WTC11 (cell line): Measurements from ENCODE around the gene PRKACB. TPM values are rescaled to one million over a fixed set of nuclear protein-coding genes. Genes with fewer than 3 reads are reported as not detected.
"Not testable (repeated sequence)": the region's sequence is repeated elsewhere in the genome, so short reads cannot be mapped to it uniquely, and the experiment has no call there.

Experiments used
- ATAC-seq: fragments of 200-7000 bp; cut with Tn5 transposase; 2 replicates; pipeline ENCODE4 v1.10.0; 2021; ENCODE audit warnings: mild to moderate bottlenecking, moderate library complexity
- CTCF ChIA-PET: fragments of 300-600 bp; sonication (Branson Sonifier 250); formaldehyde crosslinking; loops from one replicate; lab custom pipeline; 2021; ENCODE audit warnings: antibody characterized with exemption; lab: Charles Lee
- POLR2A ChIA-PET: fragments of 350-600 bp; sonication (Branson Sonifier 250); formaldehyde crosslinking; loops from one replicate; lab custom pipeline; 2021; ENCODE audit warnings: antibody characterized with exemption; lab: Charles Lee
- DNase-seq: peaks from one replicate; pipeline ENCODE4 v3.0.0; 2021; ENCODE audit warnings: low spot score
- H3K27ac Mint-ChIP-seq: 2 replicates; pipeline ENCODE4 v1.8.0; 2021; ENCODE audit warnings: mixed read lengths
- H3K27me3 Mint-ChIP-seq: 2 replicates; pipeline ENCODE4 v1.8.0; 2021; ENCODE audit warnings: low read depth, mild to moderate bottlenecking, moderate library complexity, mixed read lengths
- H3K36me3 Mint-ChIP-seq: 2 replicates; pipeline ENCODE4 v1.8.0; 2021; ENCODE audit warnings: mixed read lengths
- H3K4me1 Mint-ChIP-seq: 2 replicates; pipeline ENCODE4 v1.8.0; 2022; ENCODE audit warnings: mixed read lengths
- H3K4me3 Mint-ChIP-seq: 2 replicates; pipeline ENCODE4 v1.8.0; 2021; ENCODE audit warnings: mild to moderate bottlenecking, moderate library complexity, mixed read lengths
- H3K9me3 Mint-ChIP-seq: 2 replicates; pipeline ENCODE4 v1.8.0; 2021; ENCODE audit warnings: mixed read lengths
- AR ChIP-seq: fragments of 250-450 bp; sonication (Bioruptor Pico); IDR thresholded peaks from 2 replicates; pipeline ENCODE4 v1.9.0; 2021; ENCODE audit warnings: mild to moderate bottlenecking
- EMX1 ChIP-seq: fragments of 250-450 bp; sonication (Bioruptor Pico); IDR thresholded peaks from 2 replicates; pipeline ENCODE4 v1.8.0; 2021; ENCODE audit warnings: mild to moderate bottlenecking
- ERG ChIP-seq: fragments of 250-450 bp; sonication (Bioruptor Pico); IDR thresholded peaks from 2 replicates; pipeline ENCODE4 v1.8.0; 2021; ENCODE audit warnings: mild to moderate bottlenecking
- HMGA2 ChIP-seq: fragments of 250-450 bp; sonication (Bioruptor Pico); IDR thresholded peaks from 2 replicates; pipeline ENCODE4 v1.4.0; 2021; ENCODE audit warnings: mild to moderate bottlenecking, moderate library complexity
- NFATC4 ChIP-seq: fragments of 250-450 bp; sonication (Bioruptor Pico); IDR thresholded peaks from 2 replicates; pipeline ENCODE4 v1.9.0; 2021; ENCODE audit warnings: mild to moderate bottlenecking
- NFYB ChIP-seq: sonication (generic); formaldehyde crosslinking; conservative IDR thresholded peaks from 2 replicates; pipeline ENCODE4 v1.8.0; 2022; ENCODE audit warnings: low read depth, missing genetic modification reagents
- PRRX2 ChIP-seq: fragments of 250-450 bp; sonication (Bioruptor Pico); IDR thresholded peaks from 2 replicates; pipeline ENCODE4 v1.8.0; 2021; ENCODE audit warnings: mild to moderate bottlenecking
- SOX15 ChIP-seq: fragments of 250-450 bp; sonication (Bioruptor Pico); IDR thresholded peaks from 2 replicates; pipeline ENCODE4 v1.9.0; 2021; ENCODE audit warnings: mild to moderate bottlenecking
- TEAD4 ChIP-seq: sonication (generic); formaldehyde crosslinking; IDR thresholded peaks from 2 replicates; pipeline ENCODE4 v1.8.0; 2022; ENCODE audit warnings: mild to moderate bottlenecking, missing genetic modification reagents
- USF2 ChIP-seq: sonication (generic); formaldehyde crosslinking; IDR thresholded peaks from 2 replicates; pipeline ENCODE4 v1.8.1; 2023; ENCODE audit warnings: mild to moderate bottlenecking, missing genetic modification reagents, moderate library complexity
- ZNF219 ChIP-seq: sonication (generic); formaldehyde crosslinking; IDR thresholded peaks from 2 replicates; pipeline ENCODE4 v1.8.0; 2023; ENCODE audit warnings: missing genetic modification reagents, mild to moderate bottlenecking, borderline replicate concordance
- ZNF512 ChIP-seq: sonication (generic); formaldehyde crosslinking; IDR thresholded peaks from 2 replicates; pipeline ENCODE4 v1.8.1; 2022; ENCODE audit warnings: missing genetic modification reagents, borderline replicate concordance
- total RNA-seq: library from RNA; stranded (reverse); gene quantifications from 3 replicates; pipeline ENCODE4 v1.2.3, GENCODE V29; 2021
- TF ChIP-seq, protein P1 (sequence below): sonication (generic); formaldehyde crosslinking; IDR thresholded peaks from 2 replicates; pipeline ENCODE4 v1.8.1; 2023; ENCODE audit warnings: mild to moderate bottlenecking, missing genetic modification reagents, borderline replicate concordance

The PRKACB gene
- total RNA-seq, 1 experiment from 2014 or later = 18.4 TPM

DNA sequence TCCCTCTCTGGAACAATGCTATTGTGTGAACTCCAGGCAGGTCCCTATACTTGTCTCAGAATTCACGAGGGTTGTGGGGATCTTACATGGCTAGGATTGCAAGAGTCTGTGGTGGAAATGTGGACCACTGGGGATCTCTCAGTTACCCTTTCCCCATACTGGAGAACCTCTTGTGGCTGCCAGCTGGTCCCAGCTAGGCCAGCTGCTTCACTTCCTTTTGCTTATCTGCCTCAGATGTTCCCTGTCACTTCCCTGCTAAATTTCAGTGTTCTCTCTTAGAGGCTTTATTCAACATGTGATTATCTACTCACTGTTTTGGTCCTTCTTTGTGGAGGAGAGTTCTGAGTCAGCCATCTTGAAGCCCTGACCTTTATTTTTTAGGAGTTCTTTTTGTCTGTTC, 81.6 kb downstream of the PRKACB start (continued):
- TF ChIP-seq AR (CRISPR knock-in tag) (no peak), ZNF512 (CRISPR knock-in tag) (no peak)

DNA sequence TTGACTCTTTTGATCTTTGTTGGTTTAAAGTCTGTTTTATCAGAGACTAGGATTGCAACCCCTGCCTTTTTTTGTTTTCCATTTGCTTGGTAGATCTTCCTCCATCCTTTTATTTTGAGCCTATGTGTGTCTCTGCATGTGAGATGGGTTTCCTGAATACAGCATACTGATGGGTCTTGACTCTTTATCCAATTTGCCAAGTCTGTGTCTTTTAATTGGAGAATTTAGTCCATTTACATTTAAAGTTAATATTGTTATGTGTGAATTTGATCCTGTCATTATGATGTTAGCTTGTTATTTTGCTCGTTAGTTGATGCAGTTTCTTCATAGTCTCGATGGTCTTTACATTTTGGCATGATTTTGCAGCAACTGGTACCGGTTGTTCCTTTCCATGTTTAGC, 88.6 kb downstream of the PRKACB start:
- POLR2A ChIA-PET, ATAC-seq, H3K4me1 Mint-ChIP-seq, H3K27me3 Mint-ChIP-seq, CTCF ChIA-PET, H3K4me3 Mint-ChIP-seq, DNase-seq, H3K27ac Mint-ChIP-seq: not testable (repeated sequence)
- H3K9me3 Mint-ChIP-seq = peaks cover 22% of the 10 kb centered on the region
- H3K36me3 Mint-ChIP-seq = peaks cover 19% of the 10 kb centered on the region

- ATAC-seq (no peak), DNase-seq (no peak)
- ChIA-PET CTCF (no interaction called here), POLR2A (no interaction called here)
- Mint-ChIP-seq H3K9me3 (peaks cover 27% of the 10 kb centered on the region), H3K4me1 (no peaks in the 10 kb centered on the region), H3K27ac (no peak overlapping the region), H3K27me3 (no peaks in the 10 kb centered on the region; the same call in 1 of the 2 replicates), H3K36me3 (peaks cover 16% of the 10 kb centered on the region), H3K4me3 (no peak overlapping the region)
- TF ChIP-seq ERG (CRISPR knock-in tag) (no peak), NFYB (no peak), NFATC4 (CRISPR knock-in tag) (no peak), SOX15 (no peak), TEAD4 (CRISPR knock-in tag) (no peak), ZNF219 (CRISPR knock-in tag) (no peak), PRRX2 (CRISPR knock-in tag) (no peak), USF2 (CRISPR knock-in tag) (no peak), AR (CRISPR knock-in tag) (no peak), EMX1 (CRISPR knock-in tag) (no peak), HMGA2 (no peak)
- TF ChIP-seq, protein P1, sequence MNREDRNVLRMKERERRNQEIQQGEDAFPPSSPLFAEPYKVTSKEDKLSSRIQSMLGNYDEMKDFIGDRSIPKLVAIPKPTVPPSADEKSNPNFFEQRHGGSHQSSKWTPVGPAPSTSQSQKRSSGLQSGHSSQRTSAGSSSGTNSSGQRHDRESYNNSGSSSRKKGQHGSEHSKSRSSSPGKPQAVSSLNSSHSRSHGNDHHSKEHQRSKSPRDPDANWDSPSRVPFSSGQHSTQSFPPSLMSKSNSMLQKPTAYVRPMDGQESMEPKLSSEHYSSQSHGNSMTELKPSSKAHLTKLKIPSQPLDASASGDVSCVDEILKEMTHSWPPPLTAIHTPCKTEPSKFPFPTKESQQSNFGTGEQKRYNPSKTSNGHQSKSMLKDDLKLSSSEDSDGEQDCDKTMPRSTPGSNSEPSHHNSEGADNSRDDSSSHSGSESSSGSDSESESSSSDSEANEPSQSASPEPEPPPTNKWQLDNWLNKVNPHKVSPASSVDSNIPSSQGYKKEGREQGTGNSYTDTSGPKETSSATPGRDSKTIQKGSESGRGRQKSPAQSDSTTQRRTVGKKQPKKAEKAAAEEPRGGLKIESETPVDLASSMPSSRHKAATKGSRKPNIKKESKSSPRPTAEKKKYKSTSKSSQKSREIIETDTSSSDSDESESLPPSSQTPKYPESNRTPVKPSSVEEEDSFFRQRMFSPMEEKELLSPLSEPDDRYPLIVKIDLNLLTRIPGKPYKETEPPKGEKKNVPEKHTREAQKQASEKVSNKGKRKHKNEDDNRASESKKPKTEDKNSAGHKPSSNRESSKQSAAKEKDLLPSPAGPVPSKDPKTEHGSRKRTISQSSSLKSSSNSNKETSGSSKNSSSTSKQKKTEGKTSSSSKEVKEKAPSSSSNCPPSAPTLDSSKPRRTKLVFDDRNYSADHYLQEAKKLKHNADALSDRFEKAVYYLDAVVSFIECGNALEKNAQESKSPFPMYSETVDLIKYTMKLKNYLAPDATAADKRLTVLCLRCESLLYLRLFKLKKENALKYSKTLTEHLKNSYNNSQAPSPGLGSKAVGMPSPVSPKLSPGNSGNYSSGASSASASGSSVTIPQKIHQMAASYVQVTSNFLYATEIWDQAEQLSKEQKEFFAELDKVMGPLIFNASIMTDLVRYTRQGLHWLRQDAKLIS (CRISPR knock-in tag) = no peak
Observed at GRCh38 chr1:84236256-84236655, 92.2 kb downstream of the PRKACB start.
